B cell (primary cell): ENCODE results near the gene PLXNA3. TPM values are rescaled to one million over a fixed set of nuclear protein-coding genes. Genes with fewer than 3 reads are reported as not detected.

Experiments used
- ATAC-seq: fragments of 200-7000 bp; cut with Tn5 transposase; one replicate; pipeline ENCODE4 v1.10.0; 2021; ENCODE audit warnings: low read depth, mild to moderate bottlenecking, moderate number of reproducible peaks, moderate library complexity
- CTCF ChIA-PET: fragments of 350-600 bp; sonication (Branson Sonifier 250); formaldehyde crosslinking; loops from one replicate; lab custom pipeline; 2021; ENCODE audit warnings: antibody characterized with exemption, inconsistent platforms; lab: Charles Lee
- POLR2A ChIA-PET: fragments of 350-600 bp; sonication (Branson Sonifier 250); formaldehyde crosslinking; loops from one replicate; lab custom pipeline; 2021; ENCODE audit warnings: antibody characterized with exemption; lab: Charles Lee
- DNase-seq: peaks from one replicate; pipeline ENCODE4 v3.0.0; 2013
- H2AFZ ChIP-seq: 2 replicates; pipeline ENCODE4 v1.6.1; 2012; ENCODE audit warnings: mild to moderate bottlenecking, low read depth, low read length; ENCODE audit not compliant: insufficient read depth, poor library complexity, severe bottlenecking
- H3K27ac ChIP-seq, 2 donors: 1 replicate in 1 of 2; 2 replicates in 1 of 2; pipeline ENCODE4 v1.5.1; 2012 to 2013; ENCODE audit warnings: low read length in 2 of 2, mild to moderate bottlenecking in 2 of 2, moderate library complexity in 1 of 2
- H3K27me3 ChIP-seq, 4 experiments: fragments of 200-600 bp in 1 of 4; sonication (generic) in 1 of 4; replicated peaks in 1 of 4; 1 replicate in 2 of 4; 2 replicates in 2 of 4; pipeline versions ENCODE4 v1.6.1 to v1.7.0; 2013 to 2016; ENCODE audit warnings: low read length in 3 of 4, mild to moderate bottlenecking in 2 of 4, mixed read lengths in 1 of 4, moderate library complexity in 1 of 4; ENCODE audit not compliant: insufficient read depth in 4 of 4, control insufficient read depth in 3 of 4; ENCODE audit errors: control extremely low read depth in 1 of 4
- H3K36me3 ChIP-seq, 2 experiments: replicated peaks in 1 of 2; 1 replicate in 1 of 2; 2 replicates in 1 of 2; pipeline versions ENCODE4 v1.6.1 to v1.7.1; 2013; ENCODE audit warnings: low read length in 1 of 2; ENCODE audit not compliant: insufficient read depth in 2 of 2, control insufficient read depth in 1 of 2; ENCODE audit errors: control extremely low read depth in 1 of 2, extremely low read depth in 1 of 2
- H3K4me1 ChIP-seq, 2 donors: fragments of 200-600 bp in 1 of 2; sonication (generic) in 1 of 2; 1 replicate in 1 of 2; 2 replicates in 1 of 2; pipeline versions ENCODE4 v1.5.1 to v1.6.1; 2013 to 2017; ENCODE audit warnings: low read length in 2 of 2; ENCODE audit not compliant: control insufficient read depth in 2 of 2, insufficient read depth in 2 of 2
- H3K4me2 ChIP-seq: replicated peaks from 2 replicates; pipeline ENCODE3; 2012; ENCODE audit warnings: mild to moderate bottlenecking, low read depth, low read length; ENCODE audit not compliant: poor library complexity, severe bottlenecking
- H3K4me3 ChIP-seq, 5 experiments: fragments of 200-600 bp in 1 of 5; sonication (generic) in 1 of 5; 1 replicate in 3 of 5; 2 replicates in 2 of 5; pipeline versions ENCODE4 v1.5.1 to v1.7.0; 2011 to 2016; ENCODE audit warnings: low read length in 4 of 5, mild to moderate bottlenecking in 4 of 5, low read depth in 2 of 5, control low read depth in 1 of 5, moderate library complexity in 1 of 5; ENCODE audit not compliant: insufficient read depth in 1 of 5; ENCODE audit errors: control extremely low read depth in 1 of 5, extremely low read depth in 1 of 5
- H3K79me2 ChIP-seq: fragments of 200-600 bp; sonication (generic); one replicate; pipeline ENCODE4 v1.6.0; 2016; ENCODE audit warnings: low read length; ENCODE audit not compliant: control insufficient read depth, insufficient read depth
- H3K9ac ChIP-seq: fragments of 200-600 bp; sonication (generic); 2 replicates; pipeline ENCODE4 v1.6.1; 2017; ENCODE audit warnings: mild to moderate bottlenecking, low read length, moderate library complexity
- H3K9me3 ChIP-seq, 3 donors: one replicate each; pipeline versions ENCODE4 v1.6.1 to v1.7.1; 2013; ENCODE audit warnings: low read length in 2 of 3; ENCODE audit not compliant: control insufficient read depth in 2 of 3, insufficient read depth in 1 of 3; ENCODE audit errors: control extremely low read depth in 1 of 3
- H4K20me1 ChIP-seq: 2 replicates; pipeline ENCODE4 v1.6.0; 2012; ENCODE audit warnings: mild to moderate bottlenecking, low read length; ENCODE audit not compliant: insufficient read depth, control insufficient read depth, poor library complexity, severe bottlenecking
- H3K27ac Mint-ChIP-seq: one replicate; pipeline ENCODE4 v1.8.0; 2021; ENCODE audit warnings: mixed read lengths
- H3K27me3 Mint-ChIP-seq: one replicate; pipeline ENCODE4 v1.8.0; 2021; ENCODE audit warnings: mixed read lengths
- H3K4me1 Mint-ChIP-seq: one replicate; pipeline ENCODE4 v1.8.0; 2021; ENCODE audit warnings: mixed read lengths
- H3K4me3 Mint-ChIP-seq: one replicate; pipeline ENCODE4 v1.8.0; 2021; ENCODE audit warnings: mixed read lengths
- H3K9me3 Mint-ChIP-seq: one replicate; pipeline ENCODE4 v1.8.0; 2022; ENCODE audit warnings: mixed read lengths; ENCODE audit not compliant: insufficient read depth
- CTCF ChIP-seq: fragments of 200-600 bp; IDR thresholded peaks from one replicate; pipeline ENCODE4 v1.8.0; 2022; ENCODE audit warnings: antibody characterized with exemption, mild to moderate bottlenecking
- EZH2 ChIP-seq: IDR thresholded peaks from 2 replicates; pipeline ENCODE4 v1.6.1; 2012; ENCODE audit warnings: borderline replicate concordance, low read depth, mild to moderate bottlenecking, moderate library complexity, low read length; ENCODE audit not compliant: insufficient read depth, poor library complexity, severe bottlenecking
- WGBS: methylation state at CpG from one replicate; pipeline ENCODE4 v1.1.5; 2013; ENCODE audit warnings: missing lambda C conversion rate; ENCODE audit not compliant: insufficient coverage; 5-methylcytosine and 5-hydroxymethylcytosine counted together
- intact Hi-C: fragments of 100-400 bp; cut with micrococcal nuclease; formaldehyde crosslinking; loops from one replicate; pipeline ENCODE4 v1.10.0; 2022
- polyA plus RNA-seq: library from polyadenylated mRNA; depleted of rRNA; stranded (reverse); fragments of >200 nt; gene quantifications from 2 replicates; pipeline ENCODE4 v1.2.3, GENCODE V29; 2012
- total RNA-seq, 2 donors: library from RNA; stranded (reverse); fragments of 120-200 nt in 1 of 2; gene quantifications; 1 replicate in 1 of 2; 2 replicates in 1 of 2; pipeline versions ENCODE4 v1.2.3 to v1.2.4, GENCODE V29; 2013 to 2022

Gene PLXNA3
- total and polyA plus RNA-seq, 2 donors (not counting 1 experiment from before 2014, with no cell fraction given) = 68.6 to 114 TPM

GRCh38 chrX:154443992-154444754, 13.9 kb upstream of the PLXNA3 start, which contains the start of gene FAM50A:
FAM50A (plus strand) TSS chrX:154444141; CDS start chrX:154444236, 95 bp downstream.
- H3K9me3 ChIP-seq = no peaks in the 10 kb centered on the region
- H3K4me2 ChIP-seq = peak within 1 kb of the TSS; percentile 87
- TF ChIP-seq CTCF (no peak), EZH2 (no peak)
- intact Hi-C loops = loop anchor here (5.0 kb wide), 1 partner anchor 33 kb away; the partner anchor contains the start of gene LAGE3
- H3K4me3 ChIP-seq = peak within 1 kb of the TSS in 4 of 5 experiments; percentile 49 to 58 (median 53)
- CTCF ChIA-PET = interaction anchor here (1.0 kb wide), 1 partner anchor 32 kb away, joined by 3 read pairs; no protein-coding TSS in a partner anchor
- peak within 1 kb of the TSS; percentile 68 for H2AFZ ChIP-seq
- DNase-seq (peak; percentile 86), ATAC-seq (peak; percentile 90)
- peaks cover 10 to 18% of the 10 kb centered on the region in 2 donors for H3K4me1 ChIP-seq
- peaks cover 5% of the 10 kb centered on the region for H3K4me1 Mint-ChIP-seq
- H3K9ac ChIP-seq = peak within 1 kb of the TSS; percentile 69
- H3K27me3 ChIP-seq = no peaks in the 10 kb centered on the region
- peaks cover 0 to 18% of the 10 kb centered on the region in 2 experiments for H3K36me3 ChIP-seq
- H3K27ac ChIP-seq = peak within 1 kb of the TSS; percentile 69 to 81
- POLR2A ChIA-PET = interaction anchor here (1.1 kb wide), 1 partner anchor 14 kb away, joined by 4 read pairs; the partner anchor contains the start of gene PLXNA3
- H3K79me2 ChIP-seq = peaks cover 11% of the 10 kb centered on the region
- H3K27ac Mint-ChIP-seq = peak within 1 kb of the TSS; percentile 37
- H4K20me1 ChIP-seq = no peaks in the 10 kb centered on the region
- peak within 1 kb of the TSS; percentile 83 for H3K4me3 Mint-ChIP-seq
- H3K27me3 Mint-ChIP-seq = no peaks in the 10 kb centered on the region
- H3K9me3 Mint-ChIP-seq = no peaks in the 10 kb centered on the region
- 4% methylated on average over 73 of the region's 94 CpGs for WGBS
